ENCODE data around the gene USP6NL. TPM values are rescaled to one million over a fixed set of nuclear protein-coding genes. Genes with fewer than 3 reads are reported as not detected.

USP6NL gene
- total and polyA plus RNA-seq, 2 of the 8 experiments (the other 6 are each of a cell fraction or from before 2014, with no cell fraction given): 10.9 to 28.8 TPM

DNA sequence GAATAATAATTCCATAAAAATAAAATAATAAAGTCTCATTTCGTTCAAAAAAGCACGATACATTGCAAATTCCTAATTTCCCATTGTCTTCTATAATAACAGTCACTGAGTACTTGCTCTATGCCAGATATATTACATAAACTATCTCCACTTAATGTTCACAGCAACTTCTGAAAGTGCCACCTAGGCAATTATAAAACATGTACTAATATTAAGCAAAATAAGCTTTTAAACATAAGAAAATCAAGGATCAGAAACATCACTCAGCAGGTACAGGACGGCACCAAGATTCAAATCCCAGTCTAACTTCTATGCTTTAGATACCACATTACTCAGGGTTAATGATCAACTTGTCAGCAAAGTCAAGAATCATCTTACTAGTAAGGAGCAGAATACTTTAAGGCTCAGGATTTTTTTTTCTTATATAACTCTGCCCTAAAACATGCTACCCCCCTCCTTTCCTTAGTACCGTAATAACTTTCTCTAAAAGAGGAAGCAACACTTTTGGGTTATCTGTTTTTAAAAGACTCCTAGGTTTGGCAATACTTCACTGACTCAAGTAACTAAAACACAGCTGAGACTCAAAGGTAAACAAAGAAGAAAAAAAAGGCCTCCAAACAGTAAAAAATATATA is 51.3 kb downstream of the USP6NL start (continued):
- TF ChIP-seq TBP (IDR thresholded peaks at IDR 0.05; ENCODE audit: low read depth, low read length): no peak
- no peak for TF ChIP-seq POLR2AphosphoS5 (IDR thresholded peaks at IDR 0.05; ENCODE audit: low read depth, low read length)
- TF ChIP-seq NANOG (IDR thresholded peaks at IDR 0.05; ENCODE audit: insufficient read depth, low read depth, low read length, poor library complexity, severe bottlenecking): no peak
- TF ChIP-seq, protein P1, sequence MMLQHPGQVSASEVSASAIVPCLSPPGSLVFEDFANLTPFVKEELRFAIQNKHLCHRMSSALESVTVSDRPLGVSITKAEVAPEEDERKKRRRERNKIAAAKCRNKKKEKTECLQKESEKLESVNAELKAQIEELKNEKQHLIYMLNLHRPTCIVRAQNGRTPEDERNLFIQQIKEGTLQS (IDR thresholded peaks at IDR 0.05; ENCODE audit: insufficient read depth, low read depth, low read length): no peak
- no peak for TF ChIP-seq CBX8 (IDR thresholded peaks at IDR 0.05; ENCODE audit: borderline replicate concordance, low read depth, low read length)
- TF ChIP-seq ASH2L (IDR thresholded peaks at IDR 0.05; ENCODE audit: low read length): no peak
- TF ChIP-seq, protein P2, sequence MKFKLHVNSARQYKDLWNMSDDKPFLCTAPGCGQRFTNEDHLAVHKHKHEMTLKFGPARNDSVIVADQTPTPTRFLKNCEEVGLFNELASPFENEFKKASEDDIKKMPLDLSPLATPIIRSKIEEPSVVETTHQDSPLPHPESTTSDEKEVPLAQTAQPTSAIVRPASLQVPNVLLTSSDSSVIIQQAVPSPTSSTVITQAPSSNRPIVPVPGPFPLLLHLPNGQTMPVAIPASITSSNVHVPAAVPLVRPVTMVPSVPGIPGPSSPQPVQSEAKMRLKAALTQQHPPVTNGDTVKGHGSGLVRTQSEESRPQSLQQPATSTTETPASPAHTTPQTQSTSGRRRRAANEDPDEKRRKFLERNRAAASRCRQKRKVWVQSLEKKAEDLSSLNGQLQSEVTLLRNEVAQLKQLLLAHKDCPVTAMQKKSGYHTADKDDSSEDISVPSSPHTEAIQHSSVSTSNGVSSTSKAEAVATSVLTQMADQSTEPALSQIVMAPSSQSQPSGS (IDR thresholded peaks at IDR 0.05; ENCODE audit: low read length): no peak
- TF ChIP-seq RAD21 (IDR thresholded peaks at IDR 0.05 in 1 of 2, conservative IDR thresholded peaks at IDR 0.05 in 1 of 2; ENCODE audit: low read depth in 2 of 2, low read length in 2 of 2): no peak
- TF ChIP-seq, protein P3, sequence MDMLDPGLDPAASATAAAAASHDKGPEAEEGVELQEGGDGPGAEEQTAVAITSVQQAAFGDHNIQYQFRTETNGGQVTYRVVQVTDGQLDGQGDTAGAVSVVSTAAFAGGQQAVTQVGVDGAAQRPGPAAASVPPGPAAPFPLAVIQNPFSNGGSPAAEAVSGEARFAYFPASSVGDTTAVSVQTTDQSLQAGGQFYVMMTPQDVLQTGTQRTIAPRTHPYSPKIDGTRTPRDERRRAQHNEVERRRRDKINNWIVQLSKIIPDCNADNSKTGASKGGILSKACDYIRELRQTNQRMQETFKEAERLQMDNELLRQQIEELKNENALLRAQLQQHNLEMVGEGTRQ (IDR thresholded peaks at IDR 0.05; ENCODE audit: low read length): no peak
